ENCODE results near the gene LEMD3. TPM values are rescaled to one million over a fixed set of nuclear protein-coding genes. Genes with fewer than 3 reads are reported as not detected.

LEMD3 gene
- total RNA-seq, 2 experiments from 2014 or later: 19.5 to 23.2 TPM

- H3K27ac Mint-ChIP-seq: no peak overlapping the region
- no peaks in the 10 kb centered on the region for H3K36me3 Mint-ChIP-seq (ENCODE audit: low read depth)
- TF ChIP-seq CTCF (IDR thresholded peaks at IDR 0.05): no peak
- ATAC-seq (no peak), DNase-seq (no peak)
- peaks cover 13% of the 10 kb centered on the region for H3K27me3 Mint-ChIP-seq
- peaks cover 8% of the 10 kb centered on the region for H3K4me1 Mint-ChIP-seq (ENCODE audit: low read depth)
- no peak overlapping the region for H3K4me3 Mint-ChIP-seq
- no peaks in the 10 kb centered on the region for H3K9me3 Mint-ChIP-seq
- ChIA-PET CTCF (interaction anchor here (0.9 kb wide), 1 partner anchor 67 kb away, joined by 3 read pairs; no protein-coding TSS in a partner anchor), POLR2A (no interaction called here)
- intact Hi-C loops (cut with micrococcal nuclease): no loop called here
Measured at GRCh38 chr12:65164774-65165173, 4.6 kb upstream of the LEMD3 start.

- intact Hi-C loops (cut with micrococcal nuclease): no loop called here
- no peak for DNase-seq
Measured at GRCh38 chr12:65168681-65169319, 583 bp upstream of the LEMD3 start.

GRCh38 chr12:65170209-65170881 is 962 bp downstream of the LEMD3 start:
- H3K36me3 Mint-ChIP-seq (ENCODE audit: low read depth): peaks cover 22% of the 10 kb centered on the region
- H3K27me3 Mint-ChIP-seq: no peaks in the 10 kb centered on the region
- H3K4me3 Mint-ChIP-seq: peak overlapping the region; percentile 93
- no peaks in the 10 kb centered on the region for H3K9me3 Mint-ChIP-seq
- intact Hi-C loops (cut with micrococcal nuclease): loop anchor here (2.0 kb wide), 1 partner anchor 62 kb away; no protein-coding TSS in a partner anchor
- no peak for TF ChIP-seq CTCF (IDR thresholded peaks at IDR 0.05)
- CTCF ChIA-PET: interaction anchor here (0.8 to 2.4 kb wide), 2 partner anchors 14 to 62 kb away, joined by 3 to 10 read pairs; no protein-coding TSS in a partner anchor
- peaks cover 26% of the 10 kb centered on the region for H3K4me1 Mint-ChIP-seq (ENCODE audit: low read depth)
- POLR2A ChIA-PET: interaction anchor here (0.5 to 2.5 kb wide), 11 partner anchors 8 to 961 kb away, joined by 3 to 13 read pairs (median 6); no protein-coding TSS in a partner anchor
- ATAC-seq: peak; percentile 56
- peak overlapping the region; percentile 86 for H3K27ac Mint-ChIP-seq
- DNase-seq: peak; percentile 79

More at GRCh38 chr12:65168681-65169319, 583 bp upstream of the LEMD3 start:
- ChIA-PET POLR2A (interaction anchor here (0.9 to 2.5 kb wide), 13 partner anchors 9 to 72 kb away, joined by 3 to 13 read pairs (median 6); no protein-coding TSS in a partner anchor), CTCF (interaction anchor here (0.9 to 2.4 kb wide), 9 partner anchors 12 to 63 kb away, joined by 3 to 15 read pairs (median 4); partner anchors contain the start of gene WIF1)
- peaks cover 25% of the 10 kb centered on the region for H3K4me1 Mint-ChIP-seq (ENCODE audit: low read depth)
- no peaks in the 10 kb centered on the region for H3K9me3 Mint-ChIP-seq
- H3K4me3 Mint-ChIP-seq: peak overlapping the region; percentile 93
- peaks cover 22% of the 10 kb centered on the region for H3K36me3 Mint-ChIP-seq (ENCODE audit: low read depth)
- no peaks in the 10 kb centered on the region for H3K27me3 Mint-ChIP-seq
- peak overlapping the region; percentile 96 for H3K27ac Mint-ChIP-seq
- TF ChIP-seq CTCF (IDR thresholded peaks at IDR 0.05): no peak
- ATAC-seq: no peak

- TF ChIP-seq CTCF (IDR thresholded peaks at IDR 0.05): no peak
- POLR2A ChIA-PET: interaction anchor here (1.1 kb wide), 1 partner anchor 960 kb away, joined by 3 read pairs; no protein-coding TSS in a partner anchor
- ATAC-seq (no peak), DNase-seq (peak; percentile 33)
- Mint-ChIP-seq H3K36me3 (ENCODE audit: low read depth) (peaks cover 22% of the 10 kb centered on the region), H3K27ac (peak overlapping the region; percentile 86), H3K27me3 (no peaks in the 10 kb centered on the region), H3K9me3 (no peaks in the 10 kb centered on the region), H3K4me1 (ENCODE audit: low read depth) (peaks cover 26% of the 10 kb centered on the region), H3K4me3 (peak overlapping the region; percentile 93)
- CTCF ChIA-PET: interaction anchor here (0.8 to 1.2 kb wide), 2 partner anchors 15 to 24 kb away, joined by 3 to 6 read pairs; no protein-coding TSS in a partner anchor
- intact Hi-C loops (cut with micrococcal nuclease): loop anchor here (2.0 kb wide), 1 partner anchor 62 kb away; no protein-coding TSS in a partner anchor
Measured at GRCh38 chr12:65171073-65171472, 1.7 kb downstream of the LEMD3 start.

All from activated CD8-positive, alpha-beta T cell treated with anti-CD3 and anti-CD28 coated beads for 36 hours (primary cell).